PC-3 (cell line): ENCODE data around the gene RIN1. TPM values are rescaled to one million over a fixed set of nuclear protein-coding genes. Genes with fewer than 3 reads are reported as not detected.

Experiments used
- ATAC-seq: fragments of 200-7000 bp; cut with Tn5 transposase; 2 replicates; pipeline ENCODE4 v1.9.1; 2020; ENCODE audit warnings: mild to moderate bottlenecking, moderate library complexity
- BruUV-seq: library from RNA; stranded (reverse); fragments of 400-500 nt; replicated peaks from 2 replicates; lab custom pipeline; 2021; lab: Mats Ljungman, UMichigan
- CTCF ChIA-PET: fragments of 300-600 bp; sonication (Branson Sonifier 250); formaldehyde crosslinking; loops from one replicate; lab custom pipeline; 2022; ENCODE audit warnings: antibody characterized with exemption; lab: Charles Lee
- POLR2A ChIA-PET: fragments of 300-600 bp; sonication (Branson Sonifier 250); formaldehyde crosslinking; loops from one replicate; lab custom pipeline; 2022; ENCODE audit warnings: antibody characterized with exemption; ENCODE audit not compliant: unreplicated experiment; lab: Charles Lee
- DNase-seq: peaks from one replicate; pipeline ENCODE4 v3.0.0-alpha.2; 2015
- H2AFZ ChIP-seq: fragments of 300-600 bp; sonication (generic); 2 replicates; pipeline ENCODE4 v1.6.0; 2016; ENCODE audit warnings: antibody characterized with exemption, low read length
- H3F3A ChIP-seq: fragments of 300-600 bp; sonication (generic); one replicate; pipeline ENCODE4 v1.6.0; 2017; ENCODE audit warnings: antibody characterized with exemption, low read length, control low read depth, mild to moderate bottlenecking; ENCODE audit not compliant: unreplicated experiment
- H3K27ac ChIP-seq: fragments of 300-600 bp; sonication (generic); 2 replicates; pipeline ENCODE4 v1.5.1; 2016; ENCODE audit warnings: mild to moderate bottlenecking, low read length
- H3K27me3 ChIP-seq: fragments of 300-600 bp; sonication (generic); 2 replicates; pipeline ENCODE4 v1.6.1; 2016; ENCODE audit warnings: low read length, mixed read lengths
- H3K36me3 ChIP-seq: fragments of 300-600 bp; sonication (generic); 2 replicates; pipeline ENCODE4 v1.6.1; 2016; ENCODE audit warnings: low read depth, mixed run types, low read length, mixed read lengths
- H3K4me1 ChIP-seq: fragments of 300-600 bp; sonication (generic); 2 replicates; pipeline ENCODE4 v1.5.1; 2016; ENCODE audit warnings: low read length; ENCODE audit not compliant: insufficient read depth
- H3K4me2 ChIP-seq: fragments of 300-600 bp; sonication (generic); 2 replicates; pipeline ENCODE4 v1.6.0; 2016; ENCODE audit warnings: low read length
- H3K4me3 ChIP-seq: fragments of 300-600 bp; sonication (generic); 2 replicates; pipeline ENCODE4 v1.5.1; 2016; ENCODE audit warnings: mild to moderate bottlenecking, low read length, mixed read lengths
- H3K79me2 ChIP-seq: fragments of 300-600 bp; sonication (generic); 2 replicates; pipeline ENCODE4 v1.6.1; 2017; ENCODE audit warnings: low read length, mixed read lengths
- H3K9ac ChIP-seq: fragments of 300-600 bp; sonication (generic); 2 replicates; pipeline ENCODE4 v1.6.0; 2016; ENCODE audit warnings: mild to moderate bottlenecking, low read length
- H3K9me2 ChIP-seq: fragments of 300-600 bp; sonication (generic); replicated peaks from 2 replicates; pipeline ENCODE4 v1.6.1; 2016; ENCODE audit warnings: mixed run types, low read length, mixed read lengths
- H3K9me3 ChIP-seq: fragments of 300-600 bp; sonication (generic); 2 replicates; pipeline ENCODE4 v1.6.1; 2016; ENCODE audit warnings: low read length, mixed read lengths
- H4K20me1 ChIP-seq: fragments of 300-600 bp; sonication (generic); 2 replicates; pipeline ENCODE4 v1.6.1; 2016; ENCODE audit warnings: low read length, mixed read lengths
- CTCF ChIP-seq: fragments of 300-600 bp; sonication (generic); conservative IDR thresholded peaks from 2 replicates; pipeline ENCODE4 v1.5.1; 2017; ENCODE audit warnings: antibody characterized with exemption, low read depth, mild to moderate bottlenecking, low read length
- EZH2 ChIP-seq: fragments of 300-600 bp; sonication (generic); IDR thresholded peaks from one replicate; pipeline ENCODE4 v1.6.1; 2017; ENCODE audit warnings: antibody characterized with exemption, mild to moderate bottlenecking, low read length; ENCODE audit not compliant: unreplicated experiment
- EZH2phosphoT487 ChIP-seq: fragments of 300-600 bp; sonication (generic); IDR thresholded peaks from 2 replicates; pipeline ENCODE4 v1.6.1; 2018; ENCODE audit warnings: mild to moderate bottlenecking, antibody characterized with exemption, low read length, borderline replicate concordance
- intact Hi-C: fragments of 100-400 bp; cut with micrococcal nuclease; formaldehyde crosslinking; loops from 2 replicates; pipeline ENCODE4 v1.9.0; 2023
- total RNA-seq: library from RNA; depleted of rRNA; stranded (reverse); fragments of >200 nt; gene quantifications from 2 replicates; pipeline ENCODE4 v1.2.3, GENCODE V29; 2014

The RIN1 gene
- total RNA-seq, 1 experiment from 2014 or later = 41.2 TPM

DNA sequence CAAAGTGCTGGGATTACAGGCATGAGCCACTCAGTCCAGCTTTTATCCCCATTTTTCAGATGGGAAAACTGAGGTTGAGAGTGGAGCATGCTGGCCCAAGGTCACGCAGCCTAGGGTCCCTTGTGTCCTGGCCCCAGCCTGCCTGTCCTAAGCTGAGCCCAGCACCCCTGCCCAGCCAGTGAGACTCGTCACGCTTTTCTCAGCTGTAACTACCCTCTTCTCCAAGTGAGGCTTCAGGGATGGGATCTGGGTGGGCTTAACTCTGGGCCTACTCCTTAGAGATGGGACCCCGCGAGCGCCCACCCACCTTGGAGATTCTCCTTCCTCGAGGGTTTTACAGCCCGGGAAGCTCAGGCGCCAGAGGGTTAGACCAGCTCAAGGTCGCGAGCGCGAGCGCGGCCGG is 44.9 kb downstream of the RIN1 start:
- CTCF ChIA-PET = interaction anchor here (0.5 to 0.6 kb wide), 2 partner anchors 511 to 721 kb away, joined by 3 to 4 read pairs; partner anchors contain the start of gene ZNRD2
- Histone ChIP-seq H3K36me3 (no peaks in the 10 kb centered on the region), H3K27ac (no peak overlapping the region), H2AFZ (no peak overlapping the region), H3F3A (no peaks in the 10 kb centered on the region), H3K27me3 (peaks cover 12% of the 10 kb centered on the region), H3K9me3 (no peaks in the 10 kb centered on the region), H3K79me2 (peaks cover 23% of the 10 kb centered on the region), H3K4me3 (no peak overlapping the region), H3K4me1 (peaks cover 18% of the 10 kb centered on the region), H3K4me2 (no peak overlapping the region), H3K9ac (no peak overlapping the region), H3K9me2 (no peaks in the 10 kb centered on the region), H4K20me1 (no peaks in the 10 kb centered on the region)
- TF ChIP-seq EZH2phosphoT487 = no peak
- TF ChIP-seq EZH2 = no peak
- no peak for TF ChIP-seq CTCF
- ATAC-seq (no peak), DNase-seq (no peak)
- POLR2A ChIA-PET = no interaction called here
- intact Hi-C loops = no loop called here
- no TSS peak for BruUV-seq

DNA sequence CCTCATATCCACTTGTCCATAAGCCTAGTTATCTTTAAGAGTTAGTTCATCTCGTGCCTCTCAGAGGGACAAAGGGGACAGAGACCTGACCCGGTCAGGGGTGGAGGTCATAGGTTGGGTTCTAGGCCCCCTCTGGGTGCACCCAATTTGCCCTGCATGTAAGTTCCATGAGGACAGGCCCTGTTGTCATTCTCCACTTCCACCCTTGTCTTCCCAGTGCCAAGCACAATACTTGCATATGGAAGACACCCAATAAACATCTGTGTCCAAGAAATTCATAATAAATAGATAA is 46.0 kb downstream of the RIN1 start:
- Histone ChIP-seq H4K20me1 (no peaks in the 10 kb centered on the region), H3K27ac (no peak overlapping the region), H2AFZ (no peak overlapping the region), H3K4me2 (peak overlapping the region; percentile 91), H3K4me3 (peak overlapping the region; percentile 90; the same call in 1 of the 2 replicates), H3K36me3 (no peaks in the 10 kb centered on the region), H3K9me2 (no peaks in the 10 kb centered on the region), H3F3A (no peaks in the 10 kb centered on the region), H3K79me2 (peaks cover 23% of the 10 kb centered on the region), H3K9me3 (no peaks in the 10 kb centered on the region), H3K4me1 (peaks cover 18% of the 10 kb centered on the region), H3K9ac (no peak overlapping the region), H3K27me3 (peaks cover 12% of the 10 kb centered on the region)
- no peak for ATAC-seq
- ChIA-PET CTCF (no interaction called here), POLR2A (no interaction called here)
- intact Hi-C loops = no loop called here
- no TSS peak for BruUV-seq
- no peak for DNase-seq
- TF ChIP-seq EZH2 (no peak), EZH2phosphoT487 (no peak), CTCF (no peak)

DNA sequence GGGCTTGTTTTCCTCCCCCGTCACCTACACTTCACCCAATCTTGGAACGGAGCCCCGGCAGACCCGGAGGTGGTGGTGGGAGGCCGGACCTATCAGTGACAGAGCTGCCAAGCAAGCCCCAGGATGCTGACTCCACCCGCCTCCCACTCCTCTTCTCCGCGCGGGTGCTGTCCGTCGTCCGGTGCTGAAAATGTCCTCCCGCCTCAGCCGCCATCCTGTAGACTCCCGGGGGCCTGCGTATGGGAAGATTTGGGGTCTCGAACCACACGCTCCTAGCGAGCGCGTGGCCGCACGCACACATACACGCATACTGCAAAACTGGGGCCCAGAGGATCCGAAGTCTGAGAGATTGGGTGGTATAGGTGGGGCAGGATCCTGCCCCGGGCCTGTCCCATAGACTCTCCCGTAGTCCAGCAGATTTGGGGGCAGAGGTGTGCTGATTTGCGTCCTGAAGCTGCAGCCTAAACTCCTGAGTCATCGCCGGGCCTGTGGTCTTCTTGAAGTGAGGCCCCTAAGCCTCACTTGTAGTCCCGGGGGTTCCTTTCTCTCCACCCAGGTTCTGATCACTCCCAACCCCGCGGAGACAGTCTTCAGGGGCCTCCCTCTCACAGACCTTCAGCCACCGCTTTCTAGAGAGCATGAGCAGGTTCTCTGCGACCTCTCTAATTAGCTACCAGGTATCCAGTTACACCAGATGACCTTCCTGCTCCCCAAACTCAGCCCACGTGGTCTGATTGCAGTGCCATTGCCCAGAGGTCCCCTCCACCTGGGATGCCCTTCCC is 46.5 kb downstream of the RIN1 start:
- Histone ChIP-seq H3K4me1 (peaks cover 18% of the 10 kb centered on the region), H3K9me3 (no peaks in the 10 kb centered on the region), H3K27me3 (peaks cover 12% of the 10 kb centered on the region), H3K36me3 (no peaks in the 10 kb centered on the region), H3F3A (no peaks in the 10 kb centered on the region), H3K4me3 (peak overlapping the region; percentile 90), H3K9ac (peak overlapping the region; percentile 94), H3K79me2 (peaks cover 23% of the 10 kb centered on the region), H3K9me2 (no peaks in the 10 kb centered on the region), H4K20me1 (no peaks in the 10 kb centered on the region), H3K27ac (peak overlapping the region; percentile 60), H3K4me2 (peak overlapping the region; percentile 91), H2AFZ (peak overlapping the region; percentile 61)
- TSS peak; percentile 96 for BruUV-seq
- peak; percentile 22 for DNase-seq
- CTCF ChIA-PET = interaction anchor here (0.6 to 1.4 kb wide), 4 partner anchors 23 to 1343 kb away, joined by 3 to 6 read pairs (median 4); partner anchors contain the start of gene RIN1
- TF ChIP-seq CTCF (no peak), EZH2 (no peak), EZH2phosphoT487 (no peak)
- ATAC-seq = peak; percentile 46
- POLR2A ChIA-PET = interaction anchor here (0.5 to 1.6 kb wide), 10 partner anchors 7 to 224 kb away, joined by 3 to 11 read pairs (median 4); partner anchors contain the start of genes DPP3 and RIN1
- intact Hi-C loops = no loop called here
